ENCODE data around the gene SV2B. TPM values are rescaled to one million over a fixed set of nuclear protein-coding genes. Genes with fewer than 3 reads are reported as not detected.

Gene SV2B
- total RNA-seq, 6 donors from 2014 or later = 0.40 to 1.4 (median 0.62) TPM; not detected in 2

DNA sequence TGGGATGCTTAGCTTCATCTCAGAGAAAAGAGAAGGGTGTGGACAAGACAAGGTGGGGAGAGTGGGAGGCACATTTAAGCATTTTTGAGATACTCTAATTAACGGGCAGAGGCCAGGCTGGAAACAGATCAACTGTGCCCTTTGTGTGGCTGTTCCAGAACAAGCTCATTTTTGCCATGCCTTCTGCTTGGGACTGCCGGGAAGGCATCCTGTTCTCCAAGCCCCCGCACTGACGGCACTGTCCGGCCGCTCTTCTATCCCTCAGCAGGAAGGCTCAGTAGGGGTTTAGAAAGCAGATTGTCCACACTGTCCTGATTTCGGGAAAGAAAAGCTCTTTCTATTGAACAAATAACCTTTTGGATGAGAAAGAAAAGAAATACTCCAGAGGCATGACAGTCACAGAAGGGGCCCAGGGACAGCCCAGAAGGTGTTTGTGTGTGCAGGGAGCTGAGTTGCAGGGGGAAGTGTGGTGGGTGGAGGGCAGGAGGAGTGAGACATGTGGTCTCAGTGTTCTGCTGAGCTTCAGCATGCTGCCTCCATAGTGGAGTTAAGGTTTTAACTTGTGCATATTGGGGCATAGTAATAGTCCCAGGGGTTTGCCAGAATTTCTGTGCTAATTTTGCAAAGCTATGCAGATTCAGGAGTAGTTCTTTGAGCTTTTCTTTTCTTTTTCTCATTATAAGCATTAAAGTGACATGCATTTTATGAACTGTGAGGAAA is 27.3 kb downstream of the SV2B start:
- DNase-seq (no peak), ATAC-seq (ENCODE audit: low FRiP score in 2 of 2) (no peak)
- no peak overlapping the region for H3K27ac ChIP-seq
- no peaks in the 10 kb centered on the region for H3K9me3 ChIP-seq
- WGBS, 2 donors = 48 to 60% methylated on average over 7 of the region's 7 CpGs
- TF ChIP-seq EP300 (IDR thresholded peaks at IDR 0.05) = no peak
- TF ChIP-seq POLR2AphosphoS5 (IDR thresholded peaks at IDR 0.05) = no peak
- TF ChIP-seq POLR2A (IDR thresholded peaks at IDR 0.05) = no peak
- TF ChIP-seq, protein P1, sequence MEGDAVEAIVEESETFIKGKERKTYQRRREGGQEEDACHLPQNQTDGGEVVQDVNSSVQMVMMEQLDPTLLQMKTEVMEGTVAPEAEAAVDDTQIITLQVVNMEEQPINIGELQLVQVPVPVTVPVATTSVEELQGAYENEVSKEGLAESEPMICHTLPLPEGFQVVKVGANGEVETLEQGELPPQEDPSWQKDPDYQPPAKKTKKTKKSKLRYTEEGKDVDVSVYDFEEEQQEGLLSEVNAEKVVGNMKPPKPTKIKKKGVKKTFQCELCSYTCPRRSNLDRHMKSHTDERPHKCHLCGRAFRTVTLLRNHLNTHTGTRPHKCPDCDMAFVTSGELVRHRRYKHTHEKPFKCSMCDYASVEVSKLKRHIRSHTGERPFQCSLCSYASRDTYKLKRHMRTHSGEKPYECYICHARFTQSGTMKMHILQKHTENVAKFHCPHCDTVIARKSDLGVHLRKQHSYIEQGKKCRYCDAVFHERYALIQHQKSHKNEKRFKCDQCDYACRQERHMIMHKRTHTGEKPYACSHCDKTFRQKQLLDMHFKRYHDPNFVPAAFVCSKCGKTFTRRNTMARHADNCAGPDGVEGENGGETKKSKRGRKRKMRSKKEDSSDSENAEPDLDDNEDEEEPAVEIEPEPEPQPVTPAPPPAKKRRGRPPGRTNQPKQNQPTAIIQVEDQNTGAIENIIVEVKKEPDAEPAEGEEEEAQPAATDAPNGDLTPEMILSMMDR (IDR thresholded peaks at IDR 0.05) = no peak
- no peak overlapping the region for H3K4me3 ChIP-seq
- H3K4me1 ChIP-seq = no peaks in the 10 kb centered on the region
- no peaks in the 10 kb centered on the region for H3K36me3 ChIP-seq
- no peaks in the 10 kb centered on the region for H3K27me3 ChIP-seq

DNA sequence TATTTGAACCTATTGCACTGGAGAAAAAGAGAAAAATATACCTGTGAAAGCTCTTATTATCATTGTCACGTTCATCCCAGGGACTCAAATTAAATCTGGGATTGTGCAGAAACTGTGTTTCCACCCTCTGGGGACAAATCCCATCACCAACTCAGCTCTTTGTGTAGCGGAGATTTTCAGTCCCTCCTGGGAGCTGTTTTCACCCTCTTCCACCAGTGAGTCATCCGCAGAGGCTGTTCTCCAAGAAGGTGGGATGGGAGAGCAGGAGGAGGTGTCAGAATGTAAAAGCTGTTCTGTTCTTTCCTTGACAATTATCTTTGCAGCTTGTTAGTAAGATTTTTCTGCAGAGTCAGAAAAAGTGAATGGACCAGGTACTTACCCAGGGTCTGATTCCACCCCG is 28.0 kb downstream of the SV2B start:
- no peaks in the 10 kb centered on the region for H3K27me3 ChIP-seq
- no peaks in the 10 kb centered on the region for H3K36me3 ChIP-seq
- 84% methylated on average over 4 of the region's 4 CpGs for WGBS, 2 donors
- no peak overlapping the region for H3K27ac ChIP-seq
- ATAC-seq (ENCODE audit: low FRiP score in 2 of 2) = no peak
- no peak overlapping the region for H3K4me3 ChIP-seq
- no peak for DNase-seq
- no peak for TF ChIP-seq EP300 (IDR thresholded peaks at IDR 0.05)
- TF ChIP-seq, protein P1 (IDR thresholded peaks at IDR 0.05) = no peak
- TF ChIP-seq POLR2AphosphoS5 (IDR thresholded peaks at IDR 0.05) = no peak
- no peak for TF ChIP-seq POLR2A (IDR thresholded peaks at IDR 0.05)
- H3K4me1 ChIP-seq = no peaks in the 10 kb centered on the region
- H3K9me3 ChIP-seq = no peaks in the 10 kb centered on the region

DNA sequence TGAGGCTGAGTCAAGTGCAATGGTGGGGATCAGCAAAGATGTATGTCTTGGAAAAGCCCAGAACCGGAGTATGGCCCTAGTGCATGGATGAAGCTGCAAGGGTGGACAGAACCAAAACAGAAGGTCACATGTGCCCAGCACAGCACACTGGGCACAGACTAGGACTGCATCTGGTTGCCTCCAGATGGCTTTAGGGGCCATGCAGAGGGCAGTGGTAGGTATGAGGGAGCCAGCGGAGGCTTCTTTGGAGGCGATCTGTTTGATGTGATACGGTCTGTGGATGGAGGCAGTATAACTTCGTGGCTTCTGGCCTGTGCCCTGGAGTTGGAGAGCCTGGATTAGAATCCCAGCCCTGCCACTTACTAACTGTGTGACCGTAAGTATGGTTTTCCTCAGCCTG is 29.4 kb downstream of the SV2B start:
- Histone ChIP-seq H3K27me3 (no peaks in the 10 kb centered on the region), H3K4me1 (no peaks in the 10 kb centered on the region), H3K27ac (no peak overlapping the region), H3K4me3 (no peak overlapping the region), H3K36me3 (no peaks in the 10 kb centered on the region), H3K9me3 (no peaks in the 10 kb centered on the region)
- DNase-seq = no peak
- WGBS, 2 donors = 94 to 95% methylated on average over 4 to 6 of the region's 6 CpGs
- no peak for ATAC-seq (ENCODE audit: low FRiP score in 2 of 2)
- TF ChIP-seq EP300 (IDR thresholded peaks at IDR 0.05) = no peak
- no peak for TF ChIP-seq POLR2AphosphoS5 (IDR thresholded peaks at IDR 0.05)
- TF ChIP-seq, protein P1 (IDR thresholded peaks at IDR 0.05) = no peak
- TF ChIP-seq POLR2A (IDR thresholded peaks at IDR 0.05) = no peak

DNA sequence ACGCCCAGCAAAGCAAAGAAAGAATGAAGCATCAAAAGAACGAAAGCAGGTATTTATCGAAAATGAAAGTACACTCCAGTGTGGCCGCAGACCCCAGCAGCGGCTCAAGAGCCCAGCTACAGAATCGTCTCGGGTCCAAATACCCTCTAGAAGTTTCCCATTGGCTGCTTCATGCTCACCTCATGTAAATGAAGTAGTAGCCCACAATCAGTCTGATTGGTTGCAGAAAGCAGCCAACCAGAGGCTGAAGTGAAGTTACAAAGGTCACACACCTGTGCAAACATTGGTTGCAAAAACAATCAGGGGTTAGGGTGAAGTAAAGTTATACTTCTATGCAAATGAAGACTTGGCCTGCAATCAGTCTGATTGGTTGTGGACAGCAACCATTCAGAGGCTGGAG is 32.0 kb downstream of the SV2B start:
- TF ChIP-seq, protein P1 (IDR thresholded peaks at IDR 0.05) = no peak
- no peak for TF ChIP-seq POLR2AphosphoS5 (IDR thresholded peaks at IDR 0.05)
- TF ChIP-seq POLR2A (IDR thresholded peaks at IDR 0.05) = no peak
- no peak for TF ChIP-seq EP300 (IDR thresholded peaks at IDR 0.05)
- 83 to 97% methylated on average over 7 of the region's 7 CpGs for WGBS, 2 donors

DNA sequence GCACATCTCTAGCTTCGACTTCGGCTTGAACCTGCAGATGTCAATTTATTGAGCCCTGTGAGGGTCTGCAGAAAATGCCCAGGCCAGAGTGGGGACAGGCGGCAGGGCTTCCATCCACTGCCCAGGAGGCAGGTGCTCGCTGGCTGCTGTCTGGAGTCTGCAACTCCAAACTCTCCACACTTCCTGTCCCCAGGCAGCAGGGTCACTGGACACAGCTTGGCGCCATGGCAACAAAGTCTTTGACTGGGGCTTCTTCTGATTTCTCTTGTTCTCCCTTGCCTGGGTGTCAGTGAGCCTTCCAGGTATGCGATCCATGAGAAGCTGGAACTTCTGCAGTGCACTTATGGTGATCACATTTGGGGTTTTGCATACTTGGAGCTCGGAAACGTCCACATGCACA is 33.5 kb downstream of the SV2B start:
- no peak overlapping the region for H3K27ac ChIP-seq
- ATAC-seq (ENCODE audit: low FRiP score in 2 of 2) (no peak), DNase-seq (peak in 1 of 2 donors; percentile 3)
- H3K36me3 ChIP-seq = no peaks in the 10 kb centered on the region
- peaks cover 0 to 6% (median 2%) of the 10 kb centered on the region in 4 donors for H3K9me3 ChIP-seq
- no peaks in the 10 kb centered on the region for H3K27me3 ChIP-seq
- WGBS, 2 donors = 79 to 81% methylated on average over 8 of the region's 8 CpGs
- H3K4me3 ChIP-seq = no peak overlapping the region
- no peaks in the 10 kb centered on the region for H3K4me1 ChIP-seq
- no peak for TF ChIP-seq EP300 (IDR thresholded peaks at IDR 0.05)

More for the DNA sequence above, 32.0 kb downstream of the SV2B start:
- DNase-seq (no peak), ATAC-seq (ENCODE audit: low FRiP score in 2 of 2) (no peak)
- Histone ChIP-seq H3K4me1 (no peaks in the 10 kb centered on the region), H3K4me3 (no peak overlapping the region), H3K36me3 (no peaks in the 10 kb centered on the region), H3K9me3 (no peaks in the 10 kb centered on the region), H3K27me3 (no peaks in the 10 kb centered on the region), H3K27ac (no peak overlapping the region)

Measured in upper lobe of left lung (tissue), 6 donors.